ENCODE results near the gene ISCA2.

ISCA2 gene

DNA sequence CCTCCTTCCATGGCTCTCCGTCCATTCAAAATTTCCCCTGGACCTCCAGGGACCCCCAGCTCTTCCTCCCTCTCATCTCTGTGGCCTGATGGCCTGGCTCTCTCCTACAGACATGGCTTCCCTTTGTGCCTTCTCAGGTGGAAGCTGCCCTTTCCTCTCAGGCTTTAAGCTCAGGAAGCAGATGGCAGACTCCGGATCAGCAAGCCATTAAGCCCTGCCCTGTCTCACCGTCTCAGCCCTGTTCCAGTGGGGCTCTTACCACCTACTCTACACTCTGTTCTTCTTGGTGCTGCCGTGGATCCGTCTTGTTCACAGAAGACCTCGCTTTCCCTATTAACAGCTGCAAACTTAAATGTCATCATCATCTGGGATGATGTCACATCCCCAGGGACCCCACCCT lies 33.6 kb upstream of the ISCA2 start:
- POLR2A ChIA-PET: interaction anchor here (0.6 kb wide), 1 partner anchor 12 kb away, joined by 3 read pairs; no protein-coding TSS in a partner anchor
- DNase-seq (ENCODE audit: extremely low spot score): no peak
- CTCF ChIA-PET: interaction anchor here (0.7 to 1.8 kb wide), 6 partner anchors 18 to 48 kb away, joined by 3 to 5 read pairs (median 4); partner anchors contain the start of genes ISCA2 and NPC2
- no peak for TF ChIP-seq CTCF (IDR thresholded peaks at IDR 0.05; ENCODE audit: control extremely low read depth, extremely low read depth, low read depth, missing control alignments)

DNA sequence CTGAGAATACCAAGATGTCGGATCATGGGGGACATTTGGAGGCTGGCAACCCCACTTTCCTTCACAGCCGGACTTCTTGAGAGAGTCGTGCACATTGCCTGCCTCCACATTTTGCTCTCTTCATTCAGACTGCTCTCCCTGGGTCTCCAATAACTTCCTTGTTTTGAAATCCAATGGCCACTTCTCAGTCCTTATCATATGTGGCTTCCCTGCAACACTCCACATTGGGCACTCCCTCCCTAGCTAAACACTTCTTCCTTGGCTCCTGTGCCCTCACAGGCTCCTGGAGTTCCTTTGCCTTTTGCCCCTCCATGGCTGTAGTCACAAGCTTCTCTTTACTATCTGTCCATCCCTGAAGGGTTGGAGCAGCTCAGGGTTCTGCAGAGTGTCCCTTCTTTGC lies 30.6 kb upstream of the ISCA2 start:
- CTCF ChIA-PET: interaction anchor here (1.3 to 1.4 kb wide), 3 partner anchors 22 to 30 kb away, joined by 3 to 4 read pairs (median 3); no protein-coding TSS in a partner anchor
- no peak for DNase-seq (ENCODE audit: extremely low spot score)
- POLR2A ChIA-PET: interaction anchor here (0.6 kb wide), 1 partner anchor 194 kb away, joined by 3 read pairs; no protein-coding TSS in a partner anchor
- no peak for TF ChIP-seq CTCF (IDR thresholded peaks at IDR 0.05; ENCODE audit: control extremely low read depth, extremely low read depth, low read depth, missing control alignments)

DNA sequence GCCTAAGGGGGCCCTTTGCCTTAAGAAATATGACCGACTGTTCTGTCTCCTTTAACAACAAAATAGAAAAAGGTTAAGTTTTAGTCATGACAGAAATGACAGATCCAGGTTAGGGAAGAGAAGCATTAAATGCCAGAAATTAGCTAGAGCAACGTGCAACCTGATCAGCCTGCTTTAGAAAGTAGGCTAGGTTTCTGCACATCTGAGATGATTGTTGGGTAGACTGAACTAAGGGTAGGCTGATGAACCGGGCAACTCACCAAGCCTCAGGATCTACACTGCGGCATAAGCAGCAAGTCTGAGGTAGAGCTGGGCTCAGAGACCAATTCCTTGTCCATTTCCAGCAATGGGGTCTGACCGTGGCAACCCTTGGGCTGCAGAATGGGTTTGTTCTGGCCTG lies 29.9 kb upstream of the ISCA2 start:
- TF ChIP-seq CTCF (IDR thresholded peaks at IDR 0.05; ENCODE audit: control extremely low read depth, extremely low read depth, low read depth, missing control alignments): no peak
- no peak for DNase-seq (ENCODE audit: extremely low spot score)
- POLR2A ChIA-PET: interaction anchor here (0.6 kb wide), 1 partner anchor 193 kb away, joined by 3 read pairs; no protein-coding TSS in a partner anchor
- CTCF ChIA-PET: interaction anchor here (1.0 to 1.4 kb wide), 3 partner anchors 22 to 31 kb away, joined by 3 to 4 read pairs (median 3); partner anchors contain the start of genes ISCA2 and NPC2

DNA sequence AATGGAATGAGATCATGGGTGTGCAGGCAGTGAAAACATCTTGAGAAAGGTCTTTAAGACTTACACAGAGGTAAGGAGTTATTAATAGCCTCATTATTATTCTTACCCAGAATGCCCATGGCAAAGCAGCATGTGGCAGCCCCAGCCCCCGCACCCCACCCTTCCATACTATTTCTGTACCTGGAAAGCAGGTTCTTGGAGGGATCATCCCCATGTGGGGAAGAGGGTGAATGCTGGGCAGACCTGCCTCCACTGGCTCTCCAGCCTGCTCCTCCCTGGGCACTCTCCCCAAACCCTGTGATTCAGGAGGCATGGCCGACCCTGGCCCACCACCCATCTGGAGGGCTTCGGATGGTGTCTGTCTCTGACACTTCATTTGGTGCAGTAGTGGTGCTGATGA lies 28.8 kb upstream of the ISCA2 start:
- no peak for DNase-seq (ENCODE audit: extremely low spot score)
- ChIA-PET CTCF (interaction anchor here (1.0 to 1.9 kb wide), 3 partner anchors 17 to 28 kb away, joined by 3 to 4 read pairs (median 3); partner anchors contain the start of genes ISCA2 and NPC2), POLR2A (no interaction called here)
- TF ChIP-seq CTCF (IDR thresholded peaks at IDR 0.05; ENCODE audit: control extremely low read depth, extremely low read depth, low read depth, missing control alignments): no peak

DNA sequence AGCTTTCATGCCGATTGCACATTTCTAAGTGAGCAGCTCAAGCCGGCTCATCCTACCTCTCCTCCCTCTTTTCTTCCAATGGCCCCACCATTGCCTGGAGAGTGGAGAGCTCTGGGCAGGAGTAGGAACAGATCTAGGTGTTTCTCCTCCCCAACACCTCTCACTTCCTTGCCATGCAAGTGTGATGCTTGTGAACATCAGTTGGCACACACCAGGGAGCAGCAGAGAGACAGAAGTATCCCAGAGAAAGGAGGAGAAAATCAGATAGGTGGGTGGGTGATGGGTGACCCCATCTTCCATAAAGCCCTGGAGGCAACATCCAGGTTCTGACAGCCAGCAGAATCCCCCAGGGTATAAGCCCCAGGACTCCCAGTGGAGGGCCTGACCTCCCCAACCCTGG lies 28.2 kb upstream of the ISCA2 start:
- no peak for DNase-seq (ENCODE audit: extremely low spot score)
- POLR2A ChIA-PET: no interaction called here
- no peak for TF ChIP-seq CTCF (IDR thresholded peaks at IDR 0.05; ENCODE audit: control extremely low read depth, extremely low read depth, low read depth, missing control alignments)
- CTCF ChIA-PET: interaction anchor here (1.2 to 1.9 kb wide), 4 partner anchors 10 to 37 kb away, joined by 3 to 5 read pairs (median 4); no protein-coding TSS in a partner anchor

GRCh38 chr14:74468513-74468912 lies 25.1 kb upstream of the ISCA2 start:
- POLR2A ChIA-PET: no interaction called here
- no peak for TF ChIP-seq CTCF (IDR thresholded peaks at IDR 0.05; ENCODE audit: control extremely low read depth, extremely low read depth, low read depth, missing control alignments)
- CTCF ChIA-PET: interaction anchor here (1.9 kb wide), 1 partner anchor 12 kb away, joined by 4 read pairs; no protein-coding TSS in a partner anchor
- no peak for DNase-seq (ENCODE audit: extremely low spot score)
